Limb (tissue), 2 donors: Measurements from ENCODE around the gene SLC22A17.
A peak's percentile ranks its signal among the peaks of the same experiment; 100 is the strongest.

Source experiments
- DNase-seq, 2 donors: peaks; one replicate each; pipeline ENCODE4 v3.0.0-alpha.2; 2016; ENCODE audit errors: extremely low spot score in 2 of 2

SLC22A17 gene

DNA sequence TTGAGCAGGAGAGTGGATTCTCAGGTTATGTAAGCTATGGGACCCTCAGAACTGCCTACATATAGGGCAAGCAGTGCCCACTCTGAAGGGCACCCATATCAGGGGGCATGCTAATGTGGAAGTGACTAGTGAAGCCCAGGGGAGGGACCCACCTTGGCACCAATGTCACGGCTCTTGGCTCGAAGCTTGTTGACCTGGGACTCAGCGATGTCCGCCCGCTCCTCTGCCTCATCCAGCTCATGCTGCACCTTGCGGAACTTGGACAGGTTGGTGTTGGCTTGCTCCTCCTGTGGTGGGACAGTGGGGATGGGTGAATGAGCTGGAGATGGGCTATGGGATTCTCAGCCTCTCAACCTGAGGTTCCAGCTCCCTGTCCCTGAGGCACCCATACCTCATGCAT is 29.6 kb upstream of the SLC22A17 start:
- DNase-seq: no peak

DNA sequence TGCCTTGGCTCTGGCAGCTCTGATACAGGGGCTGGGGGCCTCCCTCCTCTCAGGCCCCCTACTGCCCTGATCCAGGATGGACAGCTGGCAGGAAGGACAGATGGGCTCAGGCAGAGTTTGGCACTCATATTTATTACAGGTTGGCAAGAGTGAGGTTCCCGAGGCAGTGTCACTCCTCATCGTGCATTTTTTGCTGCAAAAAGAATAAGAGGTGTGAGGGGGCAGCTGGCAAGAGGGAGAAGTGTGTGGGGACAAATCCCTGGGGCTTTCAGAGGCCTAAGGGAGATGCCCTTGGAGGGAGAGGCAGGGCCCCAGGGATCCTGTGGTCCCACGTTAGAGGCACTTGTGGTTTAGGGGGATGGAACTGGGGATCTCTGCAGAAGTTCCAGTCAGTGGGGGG is 29.2 kb upstream of the SLC22A17 start:
- no peak for DNase-seq

DNA sequence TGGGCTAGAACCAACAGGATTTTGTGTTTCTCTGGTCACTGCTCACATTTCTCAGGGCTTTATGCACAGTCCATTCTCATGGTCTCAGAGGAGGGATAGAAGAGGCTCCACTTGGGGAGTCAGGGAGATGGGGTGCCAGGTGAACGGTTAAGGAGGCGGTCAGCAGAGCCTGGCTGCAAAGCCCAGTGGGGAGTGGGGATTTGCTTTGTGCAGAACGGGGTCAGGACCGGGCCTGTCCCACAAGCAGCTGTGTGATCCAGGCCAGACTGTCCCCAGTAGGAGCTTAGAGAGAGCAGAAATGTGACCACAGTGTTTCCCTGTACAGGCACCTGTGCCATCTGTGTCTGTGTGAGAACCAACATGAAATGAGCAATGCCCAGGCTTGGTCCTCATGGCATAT is 28.3 kb upstream of the SLC22A17 start:
- DNase-seq: no peak

DNA sequence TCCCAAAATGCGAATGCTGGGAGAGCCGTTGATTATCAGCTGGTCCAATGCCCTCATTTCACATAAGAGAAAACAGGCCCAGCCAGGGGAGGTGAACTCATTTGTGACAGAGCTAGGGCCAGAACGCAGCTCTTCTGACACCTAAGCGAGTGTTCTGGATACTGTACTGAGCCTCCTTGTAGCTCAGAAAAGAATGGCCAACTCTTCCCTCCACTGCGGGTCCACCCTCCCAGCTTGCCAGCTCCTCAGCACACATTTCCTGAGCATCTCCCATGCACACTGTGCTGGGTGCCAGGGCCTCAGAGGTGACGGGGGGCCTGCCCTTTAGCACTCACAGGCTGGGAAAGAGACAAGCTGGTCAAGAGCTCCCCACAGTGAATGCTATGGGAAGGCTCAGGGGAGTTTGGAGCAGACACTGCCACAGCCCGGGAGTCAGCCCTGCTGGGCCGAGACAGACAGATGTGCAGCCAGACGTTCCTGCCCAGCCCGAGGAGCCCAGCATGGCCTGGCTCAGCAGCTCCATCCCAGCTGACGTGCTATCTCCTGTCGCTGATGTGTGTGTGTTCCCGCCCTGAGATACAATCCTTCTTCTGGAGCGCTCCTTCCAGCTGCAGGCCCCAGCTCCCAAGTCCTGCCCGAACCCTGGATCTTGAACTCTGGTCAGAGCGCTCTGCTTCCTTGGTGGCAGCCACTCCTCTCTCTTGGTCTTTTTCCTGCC is 27.7 kb upstream of the SLC22A17 start:
- no peak for DNase-seq

DNA sequence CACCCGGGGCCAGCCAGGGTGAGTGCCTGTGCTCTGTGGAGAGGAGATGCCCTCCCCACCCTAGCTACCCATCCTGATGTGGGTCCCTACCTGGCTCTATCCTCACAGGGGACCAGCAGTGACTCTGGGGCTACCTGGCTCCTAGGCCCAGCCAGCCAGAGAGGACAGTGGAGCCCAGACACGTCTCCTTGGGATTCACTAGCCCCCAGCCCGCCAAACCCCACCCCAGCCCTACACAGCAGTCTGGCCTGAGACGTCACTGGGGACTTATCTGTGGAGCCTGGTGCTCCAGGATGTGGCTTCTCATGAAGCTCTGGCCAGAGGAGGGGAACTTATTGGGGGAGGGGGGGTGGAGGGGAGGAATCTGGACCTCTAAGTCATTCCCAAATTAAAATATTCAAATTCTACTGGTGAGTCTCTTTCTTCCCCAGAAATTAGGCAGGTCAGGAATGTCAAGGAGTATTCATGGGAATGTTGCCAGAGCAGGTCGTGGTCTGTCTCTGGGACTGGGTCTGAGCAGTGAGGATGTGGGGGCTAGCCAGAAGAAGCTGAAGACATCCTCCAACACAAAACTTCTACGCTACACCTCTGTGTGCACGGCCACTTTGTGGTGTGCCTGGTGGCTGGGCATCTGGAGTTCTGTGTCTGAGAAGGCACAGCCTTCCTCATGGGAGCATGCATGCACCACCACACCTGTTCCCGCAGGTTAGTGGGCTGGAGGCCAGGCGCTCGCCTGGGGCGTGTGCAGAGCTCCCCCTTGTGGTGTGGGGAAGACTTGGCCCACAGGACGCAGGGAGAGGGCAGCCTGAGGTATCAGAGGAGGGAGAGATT is 26.9 kb upstream of the SLC22A17 start:
- peak in 1 of 2 donors; percentile 62 for DNase-seq

DNA sequence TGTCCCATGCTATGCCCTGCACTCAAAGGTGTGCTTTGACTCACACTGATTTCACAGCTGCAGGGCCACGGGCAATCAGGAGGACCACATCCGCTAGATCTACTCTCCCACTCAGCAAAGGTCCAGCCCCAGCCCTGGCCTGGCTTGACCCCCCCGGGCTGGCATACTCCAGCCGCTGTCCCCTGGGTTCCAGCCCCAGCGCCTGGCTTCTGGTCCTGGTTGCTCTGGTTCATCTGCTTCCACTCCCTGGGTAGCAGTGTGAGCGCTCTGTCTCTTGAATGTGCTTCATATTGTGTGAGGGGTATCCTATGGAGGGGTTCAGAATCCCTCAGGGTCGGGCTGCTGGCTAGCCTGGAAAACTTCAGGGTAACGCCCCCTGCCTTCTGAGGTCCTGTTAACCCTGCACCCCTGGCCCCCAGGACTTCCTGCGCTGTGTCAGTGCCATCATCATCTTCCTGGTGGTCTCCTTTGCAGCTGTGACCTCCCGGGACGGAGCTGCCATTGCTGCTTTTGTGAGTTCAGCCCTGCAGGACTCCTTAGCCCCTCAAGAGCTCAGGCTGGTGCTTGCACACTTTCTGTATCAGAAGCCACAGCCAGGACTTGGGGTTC is 26.0 kb upstream of the SLC22A17 start:
- DNase-seq: no peak

DNA sequence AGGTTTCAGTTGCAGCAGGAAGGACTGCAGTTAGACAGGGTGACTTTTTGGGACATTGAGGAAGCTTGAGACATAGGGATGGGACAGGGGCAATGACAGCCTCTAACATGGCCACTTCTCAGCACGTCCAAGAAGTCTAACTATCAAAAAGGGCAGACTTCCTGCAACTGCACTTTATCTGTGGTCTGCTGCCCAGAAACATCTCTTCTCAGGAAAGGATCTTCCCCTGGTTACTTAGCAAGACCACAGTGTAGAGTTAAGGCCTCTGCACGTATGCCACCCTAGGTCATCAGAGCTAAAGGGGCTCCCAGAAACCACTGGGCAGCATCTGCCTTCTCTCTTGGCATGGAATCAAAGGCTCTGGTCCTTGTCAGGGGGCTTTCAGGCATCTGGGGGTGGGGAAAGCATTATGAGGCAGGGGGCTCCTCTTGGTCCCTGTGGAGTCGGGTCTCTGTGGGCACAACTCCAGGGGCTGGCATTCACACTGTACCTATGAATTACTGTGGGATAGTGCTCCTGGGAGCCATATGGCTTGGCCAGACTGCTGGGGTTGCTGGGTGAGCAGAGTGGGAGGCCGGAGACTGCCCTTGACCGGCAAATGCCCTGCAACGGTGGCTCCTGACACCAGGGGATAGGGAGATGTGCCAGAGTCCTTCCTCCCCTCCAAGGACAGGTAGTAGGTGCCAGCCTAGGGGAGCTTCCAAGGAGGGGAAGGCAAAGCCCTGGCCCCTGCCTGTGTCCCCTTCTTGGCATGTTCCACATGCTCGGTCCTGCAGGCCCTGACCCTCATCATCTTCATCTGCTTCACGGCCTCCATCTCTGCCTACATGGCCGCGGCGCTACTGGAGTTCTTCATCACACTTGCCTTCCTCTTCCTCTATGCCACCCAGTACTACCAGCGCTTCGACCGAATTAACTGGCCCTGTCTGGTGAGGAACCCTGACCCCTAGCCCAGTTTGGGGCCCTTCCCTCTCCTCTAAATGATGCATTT is 25.2 kb upstream of the SLC22A17 start:
- no peak for DNase-seq

DNA sequence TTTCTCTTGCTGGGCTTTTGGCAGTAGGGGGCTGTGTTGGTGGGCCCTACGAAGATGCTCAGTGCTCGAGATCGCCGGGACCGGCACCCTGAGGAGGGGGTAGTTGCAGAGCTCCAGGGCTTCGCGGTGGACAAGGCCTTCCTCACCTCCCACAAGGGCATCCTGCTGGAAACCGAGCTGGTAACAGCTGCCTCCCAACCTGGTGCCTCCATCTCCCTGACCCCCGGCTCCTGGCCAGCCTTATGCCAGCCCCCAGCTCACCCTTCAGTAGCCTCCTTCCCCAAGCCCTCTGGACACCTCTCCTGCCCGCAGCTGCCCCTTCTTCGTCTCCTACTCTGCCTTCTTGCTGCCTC is 24.5 kb upstream of the SLC22A17 start:
- no peak for DNase-seq

DNA sequence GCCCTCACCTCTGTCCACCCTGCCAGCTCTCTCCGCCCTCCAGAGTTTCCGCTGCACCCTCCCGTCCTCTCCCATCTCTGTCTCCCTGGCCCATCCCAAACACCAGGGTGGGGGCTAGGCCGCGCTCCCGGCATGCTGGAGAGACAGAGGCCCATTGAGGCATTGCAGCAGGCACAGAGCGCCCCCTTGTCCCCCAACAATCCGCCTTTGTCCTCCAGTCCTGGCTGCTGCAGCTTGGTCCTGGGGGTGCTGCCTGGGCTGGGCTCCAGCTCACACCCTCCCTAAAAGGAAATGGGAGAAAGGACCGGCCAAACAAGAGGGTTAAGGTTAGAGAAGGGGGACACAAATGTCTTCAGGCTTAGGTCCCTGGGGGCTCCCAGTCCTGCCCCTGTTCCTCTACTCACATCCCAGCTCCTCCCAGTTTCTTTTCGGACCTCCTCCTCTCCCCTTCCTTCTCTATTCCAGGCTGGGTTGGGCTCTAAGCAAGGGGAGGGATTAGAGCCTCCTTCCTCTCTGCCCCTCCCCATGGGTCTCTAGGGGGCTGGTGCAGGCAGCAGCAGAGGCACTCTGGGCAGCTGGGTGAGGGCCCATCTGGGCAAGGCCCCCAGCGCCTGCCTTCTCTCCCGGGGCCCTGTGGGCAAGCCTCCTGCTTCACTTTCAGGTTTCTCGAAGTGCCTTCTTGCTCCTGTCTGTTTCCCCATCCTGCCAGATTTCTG is 24.0 kb upstream of the SLC22A17 start, which contains the start of gene CMTM5:
CMTM5 (plus strand) TSS at position 565 of the 716 bp plus-strand sequence. CDS start 206 bp downstream, outside the sequence.
- DNase-seq: peak in 1 of 2 donors; percentile 70

DNA sequence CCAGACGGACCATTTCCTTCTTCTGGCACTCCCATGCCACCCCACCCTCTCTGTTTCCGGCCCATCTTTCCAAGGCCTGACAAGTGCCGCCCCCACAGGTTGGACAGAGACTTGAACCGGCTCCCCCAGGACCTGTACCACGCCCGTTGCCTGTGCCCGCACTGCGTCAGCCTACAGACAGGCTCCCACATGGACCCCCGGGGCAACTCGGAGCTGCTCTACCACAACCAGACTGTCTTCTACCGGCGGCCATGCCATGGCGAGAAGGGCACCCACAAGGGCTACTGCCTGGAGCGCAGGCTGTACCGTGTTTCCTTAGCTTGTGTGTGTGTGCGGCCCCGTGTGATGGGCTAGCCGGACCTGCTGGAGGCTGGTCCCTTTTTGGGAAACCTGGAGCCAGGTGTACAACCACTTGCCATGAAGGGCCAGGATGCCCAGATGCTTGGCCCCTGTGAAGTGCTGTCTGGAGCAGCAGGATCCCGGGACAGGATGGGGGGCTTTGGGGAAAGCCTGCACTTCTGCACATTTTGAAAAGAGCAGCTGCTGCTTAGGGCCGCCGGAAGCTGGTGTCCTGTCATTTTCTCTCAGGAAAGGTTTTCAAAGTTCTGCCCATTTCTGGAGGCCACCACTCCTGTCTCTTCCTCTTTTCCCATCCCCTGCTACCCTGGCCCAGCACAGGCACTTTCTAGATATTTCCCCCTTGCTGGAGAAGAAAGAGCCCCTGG is 23.0 kb upstream of the SLC22A17 start:
- no peak for DNase-seq

DNA sequence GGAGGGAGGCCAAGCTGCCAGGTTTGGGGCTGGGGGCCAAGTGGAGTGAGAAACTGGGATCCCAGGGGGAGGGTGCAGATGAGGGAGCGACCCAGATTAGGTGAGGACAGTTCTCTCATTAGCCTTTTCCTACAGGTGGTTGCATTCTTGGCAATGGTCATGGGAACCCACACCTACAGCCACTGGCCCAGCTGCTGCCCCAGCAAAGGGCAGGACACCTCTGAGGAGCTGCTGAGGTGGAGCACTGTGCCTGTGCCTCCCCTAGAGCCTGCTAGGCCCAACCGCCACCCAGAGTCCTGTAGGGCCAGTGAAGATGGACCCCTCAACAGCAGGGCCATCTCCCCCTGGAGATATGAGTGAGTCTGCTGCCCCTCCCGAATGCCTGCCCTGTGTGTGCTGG is 20.4 kb upstream of the SLC22A17 start:
- DNase-seq: no peak

DNA sequence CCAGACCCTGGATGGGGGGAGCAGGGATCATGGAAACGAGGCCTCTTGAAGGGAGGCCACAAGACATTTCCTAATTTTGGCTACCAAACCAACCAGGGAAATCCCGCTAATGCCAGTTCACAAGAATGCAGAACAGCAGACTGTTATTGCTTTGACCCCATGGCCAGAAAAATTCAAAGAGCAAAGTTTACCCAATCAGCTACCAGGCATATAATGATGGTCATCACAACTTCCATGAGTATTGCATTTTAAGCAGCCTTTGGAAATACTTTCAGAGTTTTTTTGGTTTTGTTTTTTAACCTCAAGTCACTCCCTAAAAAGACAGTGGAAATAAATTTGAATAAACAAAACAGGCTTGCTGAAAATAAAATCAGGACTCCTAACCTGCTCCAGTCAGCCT is 19.8 kb upstream of the SLC22A17 start, which contains the start of gene IL25:
IL25 (plus strand) TSS at position 301 of the 400 bp plus-strand sequence.
- DNase-seq: no peak

DNA sequence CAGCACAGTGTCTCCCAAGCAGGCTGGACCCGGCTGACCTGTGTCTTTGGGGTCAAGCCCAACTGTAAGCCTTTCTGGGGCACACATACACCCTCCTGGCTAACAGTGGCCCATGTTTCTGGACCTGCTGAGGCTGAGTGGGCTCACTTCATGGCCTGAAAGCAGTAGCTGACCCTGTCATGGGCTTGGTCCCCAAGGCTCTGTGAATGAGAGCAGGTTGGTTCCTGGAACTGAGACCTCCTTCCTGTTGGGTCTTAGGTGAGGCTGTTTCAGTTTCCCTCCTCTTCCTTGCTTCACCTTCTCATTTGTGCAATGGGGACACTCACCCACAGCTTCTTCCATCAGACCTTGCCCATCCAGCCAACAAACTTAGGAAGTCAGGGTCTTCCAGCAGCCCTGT is 19.2 kb upstream of the SLC22A17 start:
- no peak for DNase-seq

DNA sequence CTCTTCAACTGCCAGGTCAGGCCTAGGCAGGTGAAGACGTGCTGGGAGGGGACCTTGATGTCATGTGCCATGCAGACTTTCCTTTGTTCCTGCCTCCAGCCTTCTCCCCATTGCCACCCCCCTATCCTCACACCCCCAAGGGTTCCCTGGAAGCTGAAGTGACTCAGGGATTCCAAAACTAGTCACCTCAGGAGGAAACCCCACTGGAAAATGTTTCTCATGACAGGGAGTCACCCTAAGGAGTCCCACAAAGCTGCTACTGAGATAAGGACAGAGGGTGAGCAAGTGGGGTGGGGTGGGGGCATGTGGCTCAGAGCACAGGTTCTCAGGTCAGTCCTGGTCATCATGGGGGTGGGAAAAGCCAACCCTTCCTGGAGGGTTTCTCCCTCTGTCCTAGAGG is 17.5 kb upstream of the SLC22A17 start:
- no peak for DNase-seq

DNA sequence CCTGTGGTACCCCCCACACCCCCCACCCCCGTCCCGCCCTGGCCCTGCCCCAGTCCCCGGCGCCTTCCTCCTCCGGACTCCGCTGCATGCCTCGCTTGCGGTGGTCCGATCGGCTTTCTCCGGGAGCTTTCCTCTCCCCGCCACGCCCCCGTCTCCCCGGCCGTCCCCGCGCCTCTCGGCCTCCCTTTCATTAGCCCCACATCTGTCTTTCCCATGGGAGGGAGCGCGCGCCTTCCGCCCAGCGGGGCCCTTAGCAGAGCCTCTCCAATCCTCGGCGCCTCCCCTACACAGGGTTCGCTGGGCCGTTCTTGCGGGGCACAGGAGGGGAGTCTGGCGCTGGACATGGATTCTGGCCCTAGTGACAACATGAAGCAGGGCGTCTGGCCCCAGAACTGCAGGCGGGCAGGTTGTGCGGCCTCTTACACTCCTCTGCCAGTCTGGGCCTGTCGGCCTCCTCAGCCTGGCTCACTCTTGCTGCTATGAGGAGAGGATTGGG is 13.8 kb upstream of the SLC22A17 start:
- DNase-seq: peak; percentile 79 to 88

DNA sequence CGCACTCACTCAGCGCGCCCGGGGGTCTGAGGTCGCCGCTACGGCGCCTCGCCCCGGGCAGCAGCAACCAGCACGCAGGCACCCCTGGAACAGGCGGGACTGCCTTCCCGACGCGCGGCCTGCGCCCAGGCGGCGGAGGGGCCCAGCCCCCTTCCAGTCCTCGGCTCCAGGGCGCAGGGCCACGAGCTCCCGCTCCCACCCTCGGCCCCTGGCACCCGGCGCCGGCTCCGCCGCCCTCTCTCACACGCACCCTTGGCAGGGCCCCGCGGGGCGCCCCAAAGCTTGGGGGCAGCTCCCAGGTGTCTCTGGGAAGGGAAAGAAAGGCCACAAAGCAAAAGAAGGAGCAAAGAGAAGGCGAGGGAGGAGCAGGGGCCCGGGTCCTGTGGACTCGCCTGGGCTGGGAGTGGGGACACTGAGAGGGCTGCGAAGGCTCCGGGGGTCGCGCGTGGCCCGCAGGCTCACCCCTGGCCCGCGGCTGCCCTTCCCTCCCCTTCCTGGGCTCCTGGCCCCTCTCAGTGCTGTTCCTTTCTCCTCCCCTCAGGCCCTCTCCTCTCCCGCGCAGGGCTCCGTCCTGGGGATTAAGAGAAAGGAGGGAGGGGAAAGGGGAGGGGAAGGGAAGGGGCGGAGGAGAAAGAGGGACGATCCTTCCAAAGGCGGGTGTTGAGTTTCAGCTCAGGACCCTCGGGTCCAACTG is 13.2 kb upstream of the SLC22A17 start:
- DNase-seq: peak; percentile 88 to 91

DNA sequence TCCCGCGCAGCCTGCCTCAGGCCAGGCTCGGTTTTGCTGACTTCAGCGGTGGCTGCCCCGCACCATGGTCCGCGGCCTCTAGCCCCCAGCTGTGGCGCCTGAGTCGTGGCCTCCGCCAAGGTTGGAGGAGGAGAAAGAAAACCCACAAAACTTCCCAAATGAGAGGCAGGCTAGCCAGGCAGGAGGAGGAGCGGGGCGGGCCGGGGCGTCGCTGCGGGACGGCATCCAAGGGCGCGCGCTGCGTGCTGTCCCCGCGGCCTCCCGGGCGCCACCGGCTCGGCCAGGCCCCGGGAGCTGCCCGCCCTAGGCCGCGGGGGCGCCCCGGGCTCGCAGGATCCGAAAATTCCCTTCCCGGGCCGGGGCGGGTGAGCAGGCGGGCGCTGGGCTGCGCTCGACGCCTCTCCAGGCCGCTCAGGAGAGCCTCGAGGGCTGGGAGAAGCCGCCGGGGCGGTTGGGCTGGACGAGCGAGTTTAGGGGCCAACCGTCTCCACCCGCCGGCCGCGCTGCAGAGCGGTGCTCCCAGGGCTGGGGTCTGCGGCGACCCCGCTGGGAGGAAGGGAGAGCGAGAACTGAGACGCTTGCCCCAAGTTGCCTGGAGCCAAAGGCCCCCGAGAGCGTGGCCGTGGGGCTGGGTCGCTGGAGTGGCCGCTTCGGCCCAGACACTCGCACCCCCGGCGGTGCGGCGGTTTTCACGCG is 12.5 kb upstream of the SLC22A17 start, which contains the start of gene EFS:
EFS (minus strand) TSS at position 137 of the 696 bp plus-strand sequence. CDS start 147 bp downstream, outside the sequence.
- peak in 1 of 2 donors; percentile 70 for DNase-seq
